Activated T-cell treated with anti-CD3 and anti-CD28 coated beads, Interleukin-2, amount 50 U/mL, for 4 hours (primary cell): ENCODE measurements around the gene ATRX. TPM values are rescaled to one million over a fixed set of nuclear protein-coding genes. Genes with fewer than 3 reads are reported as not detected.
"Not testable (repeated sequence)": the region's sequence is repeated elsewhere in the genome, so short reads cannot be mapped to it uniquely, and the experiment has no call there.

Experiments used
- ATAC-seq, 2 donors: fragments of 200-7000 bp; cut with Tn5 transposase; one replicate each; pipeline ENCODE4 v1.10.0; 2021
- DNase-seq: peaks from one replicate; pipeline ENCODE4 v3.0.0-alpha.2; 2020
- H3K27me3 Mint-ChIP-seq: one replicate; pipeline ENCODE4 v1.8.0; 2021; ENCODE audit warnings: low read depth, mixed read lengths
- H3K36me3 Mint-ChIP-seq: one replicate; pipeline ENCODE4 v1.8.0; 2022; ENCODE audit warnings: mixed read lengths; ENCODE audit not compliant: insufficient read depth
- H3K4me1 Mint-ChIP-seq: one replicate; pipeline ENCODE4 v1.8.0; 2021; ENCODE audit warnings: low read depth, mixed read lengths
- H3K4me3 Mint-ChIP-seq: one replicate; pipeline ENCODE4 v1.8.0; 2021; ENCODE audit warnings: mild to moderate bottlenecking, moderate library complexity, mixed read lengths
- H3K9me3 Mint-ChIP-seq: one replicate; pipeline ENCODE4 v1.8.0; 2021; ENCODE audit warnings: mixed read lengths
- total RNA-seq, 3 donors: library from RNA; stranded (reverse); gene quantifications; one replicate each; pipeline ENCODE4 v1.2.1, GENCODE V29; 2021

The ATRX gene
- total RNA-seq, 3 donors from 2014 or later = 43.9 to 49.2 (median 45.2) TPM

- no peak for ATAC-seq
- peak overlapping the region; percentile 39 for H3K4me3 Mint-ChIP-seq
- H3K27me3 Mint-ChIP-seq = no peaks in the 10 kb centered on the region
- no peak for DNase-seq
- H3K4me1 Mint-ChIP-seq = peaks cover 31% of the 10 kb centered on the region
- peaks cover 1% of the 10 kb centered on the region for H3K36me3 Mint-ChIP-seq
- H3K9me3 Mint-ChIP-seq = no peaks in the 10 kb centered on the region
Measured at GRCh38 chrX:77768787-77769186, 17.2 kb downstream of the ATRX start.

- not testable (repeated sequence) for H3K36me3 Mint-ChIP-seq, DNase-seq, H3K27me3 Mint-ChIP-seq, H3K4me3 Mint-ChIP-seq, H3K9me3 Mint-ChIP-seq, ATAC-seq
- peaks cover 28% of the 10 kb centered on the region for H3K4me1 Mint-ChIP-seq
Measured at GRCh38 chrX:77766212-77766611, 19.8 kb downstream of the ATRX start.

GRCh38 chrX:77755561-77755960 lies 30.5 kb downstream of the ATRX start:
- DNase-seq (no peak), ATAC-seq (no peak)
- H3K9me3 Mint-ChIP-seq = peaks cover 4% of the 10 kb centered on the region
- H3K27me3 Mint-ChIP-seq = no peaks in the 10 kb centered on the region
- peaks cover 6% of the 10 kb centered on the region for H3K4me1 Mint-ChIP-seq
- no peak overlapping the region for H3K4me3 Mint-ChIP-seq
- H3K36me3 Mint-ChIP-seq = peaks cover 2% of the 10 kb centered on the region

- ATAC-seq, H3K4me3 Mint-ChIP-seq, H3K36me3 Mint-ChIP-seq, H3K4me1 Mint-ChIP-seq, DNase-seq, H3K9me3 Mint-ChIP-seq, H3K27me3 Mint-ChIP-seq: not testable (repeated sequence)
Measured at GRCh38 chrX:77753942-77754341, 32.1 kb downstream of the ATRX start.

- DNase-seq = no peak
Measured at GRCh38 chrX:77749695-77750094, 36.3 kb downstream of the ATRX start.

GRCh38 chrX:77743720-77744119 lies 42.3 kb downstream of the ATRX start:
- Mint-ChIP-seq H3K36me3 (no peaks in the 10 kb centered on the region), H3K4me3 (no peak overlapping the region), H3K27me3 (no peaks in the 10 kb centered on the region), H3K4me1 (peaks cover 58% of the 10 kb centered on the region), H3K9me3 (no peaks in the 10 kb centered on the region)
- ATAC-seq (no peak), DNase-seq (no peak)

More at GRCh38 chrX:77749695-77750094, 36.3 kb downstream of the ATRX start:
- Mint-ChIP-seq H3K4me3 (no peak overlapping the region), H3K36me3 (no peaks in the 10 kb centered on the region), H3K27me3 (no peaks in the 10 kb centered on the region), H3K9me3 (peaks cover 4% of the 10 kb centered on the region), H3K4me1 (peaks cover 27% of the 10 kb centered on the region)
- no peak for ATAC-seq

GRCh38 chrX:77742788-77743476 lies 43.1 kb downstream of the ATRX start:
- H3K4me3 Mint-ChIP-seq = no peak overlapping the region
- H3K9me3 Mint-ChIP-seq = no peaks in the 10 kb centered on the region
- H3K27me3 Mint-ChIP-seq = no peaks in the 10 kb centered on the region
- ATAC-seq (no peak), DNase-seq (no peak)
- no peaks in the 10 kb centered on the region for H3K36me3 Mint-ChIP-seq
- peaks cover 55% of the 10 kb centered on the region for H3K4me1 Mint-ChIP-seq

- peaks cover 47% of the 10 kb centered on the region for H3K4me1 Mint-ChIP-seq
Measured at GRCh38 chrX:77740376-77740905, 45.6 kb downstream of the ATRX start.

GRCh38 chrX:77733342-77733741 lies 52.7 kb downstream of the ATRX start:
- DNase-seq = no peak
- no peaks in the 10 kb centered on the region for H3K27me3 Mint-ChIP-seq
- H3K36me3 Mint-ChIP-seq = peaks cover 2% of the 10 kb centered on the region

More at GRCh38 chrX:77740376-77740905, 45.6 kb downstream of the ATRX start:
- peaks cover 2% of the 10 kb centered on the region for H3K36me3 Mint-ChIP-seq
- DNase-seq = no peak
- H3K27me3 Mint-ChIP-seq = no peaks in the 10 kb centered on the region
- no peak for ATAC-seq
- peaks cover 3% of the 10 kb centered on the region for H3K9me3 Mint-ChIP-seq
- no peak overlapping the region for H3K4me3 Mint-ChIP-seq

GRCh38 chrX:77731821-77732419 lies 54.1 kb downstream of the ATRX start:
- H3K4me1 Mint-ChIP-seq = peaks cover 36% of the 10 kb centered on the region
- ATAC-seq = no peak
- peaks cover 2% of the 10 kb centered on the region for H3K36me3 Mint-ChIP-seq
- no peaks in the 10 kb centered on the region for H3K27me3 Mint-ChIP-seq
- no peak for DNase-seq
- peaks cover 3% of the 10 kb centered on the region for H3K9me3 Mint-ChIP-seq
- no peak overlapping the region for H3K4me3 Mint-ChIP-seq

More at GRCh38 chrX:77733342-77733741, 52.7 kb downstream of the ATRX start:
- Mint-ChIP-seq H3K9me3 (peaks cover 3% of the 10 kb centered on the region), H3K4me1 (peaks cover 34% of the 10 kb centered on the region), H3K4me3 (no peak overlapping the region)
- ATAC-seq = no peak

- not testable (repeated sequence) for H3K36me3 Mint-ChIP-seq, H3K9me3 Mint-ChIP-seq, H3K4me3 Mint-ChIP-seq, ATAC-seq, H3K27me3 Mint-ChIP-seq, DNase-seq
- H3K4me1 Mint-ChIP-seq = peaks cover 30% of the 10 kb centered on the region
Measured at GRCh38 chrX:77726095-77726494, 59.9 kb downstream of the ATRX start.

GRCh38 chrX:77723681-77724080 lies 62.3 kb downstream of the ATRX start:
- Mint-ChIP-seq H3K27me3 (no peaks in the 10 kb centered on the region), H3K9me3 (peaks cover 6% of the 10 kb centered on the region), H3K36me3 (no peaks in the 10 kb centered on the region), H3K4me3 (no peak overlapping the region), H3K4me1 (peaks cover 43% of the 10 kb centered on the region)
- DNase-seq (no peak), ATAC-seq (no peak)

- Mint-ChIP-seq H3K4me1 (peaks cover 40% of the 10 kb centered on the region), H3K9me3 (peaks cover 6% of the 10 kb centered on the region), H3K27me3 (no peaks in the 10 kb centered on the region), H3K36me3 (peaks cover 10% of the 10 kb centered on the region), H3K4me3 (no peak overlapping the region)
- ATAC-seq (no peak), DNase-seq (no peak)
Measured at GRCh38 chrX:77719388-77719787, 66.6 kb downstream of the ATRX start.

- ATAC-seq (no peak), DNase-seq (no peak)
- no peak overlapping the region for H3K4me3 Mint-ChIP-seq
- H3K36me3 Mint-ChIP-seq = peaks cover 10% of the 10 kb centered on the region
- H3K27me3 Mint-ChIP-seq = no peaks in the 10 kb centered on the region
- no peaks in the 10 kb centered on the region for H3K9me3 Mint-ChIP-seq
- peaks cover 6% of the 10 kb centered on the region for H3K4me1 Mint-ChIP-seq
Measured at GRCh38 chrX:77704881-77705280, 81.1 kb downstream of the ATRX start.

GRCh38 chrX:77698242-77698641 lies 87.8 kb downstream of the ATRX start:
- DNase-seq = no peak
- Mint-ChIP-seq H3K9me3 (no peaks in the 10 kb centered on the region), H3K27me3 (no peaks in the 10 kb centered on the region), H3K4me1 (peaks cover 24% of the 10 kb centered on the region), H3K4me3 (no peak overlapping the region), H3K36me3 (peaks cover 13% of the 10 kb centered on the region)
- ATAC-seq = no peak
